Smooth muscle cell (in vitro differentiated cells): ENCODE results near the gene MRM3. TPM values are rescaled to one million over a fixed set of nuclear protein-coding genes. Genes with fewer than 3 reads are reported as not detected.
"Not testable (repeated sequence)": the region's sequence is repeated elsewhere in the genome, so short reads cannot be mapped to it uniquely, and the experiment has no call there.

Source experiments
- DNase-seq: peaks from one replicate; lab custom pipeline; 2025; ENCODE audit not compliant: unreplicated experiment; lab: John Stamatoyannopoulos, UW
- H2AFZ ChIP-seq: fragments of 200-600 bp; sonication (generic); 2 replicates; pipeline ENCODE4 v1.6.0; 2016; ENCODE audit warnings: antibody characterized with exemption, low read depth, mild to moderate bottlenecking
- H3F3A ChIP-seq: fragments of 200-600 bp; sonication (generic); 2 replicates; pipeline ENCODE4 v1.6.0; 2017; ENCODE audit warnings: antibody characterized with exemption, low read depth
- H3K27ac ChIP-seq: fragments of 200-600 bp; sonication (generic); 2 replicates; pipeline ENCODE4 v1.5.1; 2016; ENCODE audit warnings: low read depth, mild to moderate bottlenecking
- H3K27me3 ChIP-seq: fragments of 200-600 bp; sonication (generic); 2 replicates; pipeline ENCODE4 v1.6.1; 2016; ENCODE audit warnings: low read depth, mild to moderate bottlenecking
- H3K36me3 ChIP-seq: fragments of 200-600 bp; sonication (generic); 2 replicates; pipeline ENCODE4 v1.5.1; 2016; ENCODE audit warnings: low read depth
- H3K4me1 ChIP-seq: fragments of 200-600 bp; sonication (generic); 2 replicates; pipeline ENCODE4 v1.5.1; 2016; ENCODE audit warnings: low read depth
- H3K4me2 ChIP-seq: fragments of 200-600 bp; sonication (generic); 2 replicates; pipeline ENCODE4 v1.6.0; 2016; ENCODE audit warnings: mild to moderate bottlenecking
- H3K4me3 ChIP-seq: fragments of 200-600 bp; sonication (generic); 2 replicates; pipeline ENCODE4 v1.5.1; 2016; ENCODE audit warnings: mild to moderate bottlenecking
- H3K79me2 ChIP-seq: fragments of 200-600 bp; sonication (generic); 2 replicates; pipeline ENCODE4 v1.6.0; 2016; ENCODE audit warnings: low read depth, mild to moderate bottlenecking
- H3K9ac ChIP-seq: fragments of 200-600 bp; sonication (generic); 2 replicates; pipeline ENCODE4 v1.6.0; 2016; ENCODE audit warnings: low read depth
- H3K9me3 ChIP-seq: fragments of 200-600 bp; sonication (generic); replicated peaks from 2 replicates; pipeline ENCODE4 v1.5.1; 2016; ENCODE audit warnings: low read depth
- H4K20me1 ChIP-seq: fragments of 200-600 bp; sonication (generic); 2 replicates; pipeline ENCODE4 v1.6.0; 2016; ENCODE audit warnings: low read depth
- CTCF ChIP-seq: fragments of 200-600 bp; sonication (generic); IDR thresholded peaks from 2 replicates; pipeline ENCODE4 v1.5.1; 2017; ENCODE audit warnings: borderline replicate concordance, mild to moderate bottlenecking, antibody characterized with exemption; ENCODE audit not compliant: insufficient read depth, poor library complexity, severe bottlenecking
- WGBS: methylation state at CpG from one replicate; pipeline ENCODE4 v1.1.7; 2016; ENCODE audit warnings: low lambda C conversion rate; 5-methylcytosine and 5-hydroxymethylcytosine counted together
- polyA plus RNA-seq: library from polyadenylated mRNA; unstranded; fragments of >200 nt; fragmentation: Nextera tagmentation; extraction: Ambion mirVana; gene quantifications from 2 replicates; pipeline ENCODE4 v1.2.1, GENCODE V29; 2016
- total RNA-seq: library from RNA; depleted of rRNA; stranded (reverse); fragments of >200 nt; gene quantifications from 2 replicates; pipeline ENCODE4 v1.2.3, GENCODE V29; 2014

Gene MRM3
- total and polyA plus RNA-seq, 2 experiments from 2014 or later = 8.7 to 12.8 TPM

DNA sequence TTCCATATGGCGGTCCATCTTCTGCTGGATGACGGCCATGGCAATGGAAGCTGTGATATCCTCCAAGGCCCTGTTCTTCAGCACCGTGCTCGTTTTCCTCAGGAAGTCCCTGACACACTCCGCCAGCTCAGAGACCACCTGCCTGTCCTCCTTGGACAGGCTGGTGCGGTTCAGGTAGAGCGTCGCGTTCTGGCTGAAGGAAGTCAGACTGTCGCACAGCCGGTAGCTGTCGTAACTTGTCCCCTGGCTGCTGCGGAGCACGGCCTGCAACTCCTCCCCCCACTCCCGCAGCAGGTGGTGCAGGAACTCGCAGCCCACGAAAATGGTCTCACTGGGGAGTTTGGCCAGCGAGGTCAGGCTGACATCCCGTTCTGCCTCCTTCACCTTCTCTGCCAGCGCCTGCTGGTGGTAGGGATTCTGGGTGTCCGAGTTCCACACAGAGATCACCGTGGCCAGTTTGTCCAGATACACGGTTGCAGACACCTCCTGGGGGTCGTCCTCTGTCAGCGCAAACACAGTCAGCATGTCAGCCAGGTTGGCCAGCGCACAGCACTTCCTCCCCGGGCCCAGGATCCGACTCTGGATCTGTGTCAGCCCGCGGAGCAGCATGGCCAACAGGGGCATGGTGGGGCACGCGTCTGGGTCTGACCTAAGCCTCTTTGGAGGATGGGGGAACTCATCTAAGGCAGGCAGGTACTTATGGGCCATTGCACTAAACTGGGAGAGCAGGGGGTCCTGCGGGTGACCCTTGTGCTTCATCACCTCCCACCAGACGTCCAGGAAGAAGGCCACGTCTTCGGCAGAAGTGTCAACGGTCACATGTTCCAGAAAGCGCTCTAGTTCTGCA lies 35.1 kb upstream of the MRM3 start:
- H3K4me3 ChIP-seq = no peak overlapping the region
- H3K9ac ChIP-seq = no peak overlapping the region
- H3K27ac ChIP-seq = no peak overlapping the region
- H3K27me3 ChIP-seq = no peaks in the 10 kb centered on the region
- no peaks in the 10 kb centered on the region for H3F3A ChIP-seq
- no peak overlapping the region for H2AFZ ChIP-seq
- H3K79me2 ChIP-seq = peaks cover 21% of the 10 kb centered on the region
- H3K9me3 ChIP-seq = no peaks in the 10 kb centered on the region
- peaks cover 4% of the 10 kb centered on the region for H4K20me1 ChIP-seq
- H3K36me3 ChIP-seq = no peaks in the 10 kb centered on the region
- H3K4me1 ChIP-seq = no peaks in the 10 kb centered on the region
- WGBS = 98% methylated on average over 38 of the region's 38 CpGs
- no peak for DNase-seq
- H3K4me2 ChIP-seq = no peak overlapping the region
- TF ChIP-seq CTCF = no peak

DNA sequence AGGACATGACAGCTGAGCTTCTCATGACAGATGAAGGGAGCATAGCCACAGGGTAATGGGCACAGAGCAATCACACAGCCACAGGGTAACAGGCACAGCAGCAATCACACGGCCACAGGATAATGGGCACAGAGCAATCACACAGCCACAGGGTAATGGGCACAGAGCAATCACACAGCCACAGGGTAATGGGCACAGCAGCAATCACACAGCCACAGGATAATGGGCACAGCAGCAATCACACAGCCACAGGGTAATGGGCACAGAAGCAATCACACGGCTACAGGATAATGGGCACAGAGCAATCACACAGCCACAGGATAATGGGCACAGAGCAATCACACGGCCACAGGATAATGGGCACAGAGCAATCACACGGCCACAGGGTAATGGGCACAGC lies 33.5 kb upstream of the MRM3 start:
- 100% methylated on average over 4 of the region's 4 CpGs for WGBS
- not testable (repeated sequence) for H3F3A ChIP-seq, H3K27ac ChIP-seq, H3K4me2 ChIP-seq, H3K36me3 ChIP-seq, H3K27me3 ChIP-seq, DNase-seq, H3K4me3 ChIP-seq, H3K9ac ChIP-seq, H2AFZ ChIP-seq, H3K4me1 ChIP-seq, H3K9me3 ChIP-seq, H4K20me1 ChIP-seq
- H3K79me2 ChIP-seq = peaks cover 22% of the 10 kb centered on the region

GRCh38 chr17:749359-749758 lies 32.8 kb upstream of the MRM3 start:
- not testable (repeated sequence) for H3K36me3 ChIP-seq, H3F3A ChIP-seq, H3K4me2 ChIP-seq, H2AFZ ChIP-seq, H3K27me3 ChIP-seq, H3K27ac ChIP-seq, H3K4me1 ChIP-seq, H3K4me3 ChIP-seq, DNase-seq, H3K9me3 ChIP-seq, H4K20me1 ChIP-seq, H3K9ac ChIP-seq
- 86% methylated on average over 7 of the region's 7 CpGs for WGBS
- H3K79me2 ChIP-seq = peaks cover 22% of the 10 kb centered on the region

DNA sequence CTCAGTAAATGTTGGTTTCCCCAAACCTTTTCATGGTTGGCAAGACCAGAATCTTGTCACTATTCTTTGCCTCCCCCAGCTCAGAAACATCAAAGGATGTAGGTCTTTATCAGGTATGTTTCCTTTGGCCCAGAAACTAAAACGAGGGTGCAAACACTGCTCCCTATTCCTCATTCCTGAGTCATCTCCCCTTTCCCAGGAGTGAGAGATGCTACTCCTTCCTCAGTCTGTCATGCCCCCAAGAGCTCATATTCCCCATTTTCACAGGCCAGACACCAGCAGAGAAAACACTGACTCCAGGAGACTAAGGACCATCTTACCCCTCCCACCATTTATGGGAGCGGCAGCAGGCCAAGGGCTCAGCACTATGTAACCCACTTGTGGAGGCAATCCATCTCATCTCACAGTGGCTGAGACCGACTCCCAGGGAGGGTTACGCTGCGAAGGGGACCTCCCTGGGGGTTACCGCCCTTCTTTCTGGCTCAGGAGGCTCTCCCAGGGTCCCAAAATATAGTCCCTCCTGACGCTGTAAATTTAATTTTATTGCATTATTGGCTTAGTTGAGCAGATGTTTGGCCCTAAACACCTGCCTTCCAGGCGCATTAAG lies 31.6 kb upstream of the MRM3 start:
- H3K79me2 ChIP-seq = peaks cover 22% of the 10 kb centered on the region
- TF ChIP-seq CTCF = no peak
- H3K4me3 ChIP-seq = peak overlapping the region; percentile 82
- H2AFZ ChIP-seq = no peak overlapping the region
- H3F3A ChIP-seq = peaks cover 8% of the 10 kb centered on the region
- H3K9ac ChIP-seq = no peak overlapping the region
- H3K9me3 ChIP-seq = no peaks in the 10 kb centered on the region
- H3K4me2 ChIP-seq = peak overlapping the region; percentile 90
- no peaks in the 10 kb centered on the region for H4K20me1 ChIP-seq
- DNase-seq = no peak
- 88% methylated on average over 8 of the region's 8 CpGs for WGBS
- no peak overlapping the region for H3K27ac ChIP-seq
- H3K4me1 ChIP-seq = no peaks in the 10 kb centered on the region
- no peaks in the 10 kb centered on the region for H3K36me3 ChIP-seq
- no peaks in the 10 kb centered on the region for H3K27me3 ChIP-seq
